H9 (cell line): Measurements from ENCODE around the gene MCCC1. TPM values are rescaled to one million over a fixed set of nuclear protein-coding genes. Genes with fewer than 3 reads are reported as not detected.

Source experiments
- DNase-seq: peaks from one replicate; pipeline ENCODE4 v3.0.0-alpha.2; 2017
- H2AFZ ChIP-seq: one replicate; pipeline ENCODE4 v1.6.1; 2013; ENCODE audit warnings: mild to moderate bottlenecking, low read length, control low read depth, moderate library complexity
- H2AK5ac ChIP-seq: 2 replicates; pipeline ENCODE4 v1.6.1; 2013; ENCODE audit warnings: low read length, control low read depth, mixed read lengths; ENCODE audit not compliant: insufficient read length
- H2BK120ac ChIP-seq: one replicate; pipeline ENCODE4 v1.6.1; 2013; ENCODE audit warnings: low read depth, mild to moderate bottlenecking, low read length, control low read depth, inconsistent platforms; ENCODE audit not compliant: poor library complexity, severe bottlenecking
- H2BK12ac ChIP-seq: 2 replicates; pipeline ENCODE4 v1.6.1; 2013; ENCODE audit warnings: low read length, control low read depth, mixed read lengths, low read depth; ENCODE audit not compliant: insufficient read length
- H2BK15ac ChIP-seq: 2 replicates; pipeline ENCODE4 v1.6.1; 2013; ENCODE audit warnings: low read depth, low read length, control low read depth
- H2BK20ac ChIP-seq: one replicate; pipeline ENCODE4 v1.6.1; 2013; ENCODE audit warnings: low read depth, mild to moderate bottlenecking, low read length, control low read depth, inconsistent platforms; ENCODE audit not compliant: poor library complexity, severe bottlenecking
- H2BK5ac ChIP-seq: 2 replicates; pipeline ENCODE4 v1.6.1; 2013; ENCODE audit warnings: low read length, control low read depth, mixed read lengths; ENCODE audit not compliant: insufficient read length
- H3K14ac ChIP-seq: 2 replicates; pipeline ENCODE4 v1.6.1; 2013; ENCODE audit warnings: low read length, control low read depth; ENCODE audit not compliant: insufficient read depth
- H3K18ac ChIP-seq: 2 replicates; pipeline ENCODE4 v1.6.1; 2013; ENCODE audit warnings: low read depth, mild to moderate bottlenecking, mixed read lengths, low read length, control low read depth; ENCODE audit not compliant: insufficient read length
- H3K23ac ChIP-seq: 2 replicates; pipeline ENCODE4 v1.6.1; 2013; ENCODE audit warnings: low read length, control low read depth, mixed read lengths, low read depth; ENCODE audit not compliant: insufficient read length
- H3K23me2 ChIP-seq: 2 replicates; pipeline ENCODE4 v1.6.1; 2013; ENCODE audit warnings: low read depth, mild to moderate bottlenecking, mixed read lengths, low read length, control low read depth; ENCODE audit not compliant: insufficient read length, poor library complexity, severe bottlenecking
- H3K27ac ChIP-seq: 2 replicates; pipeline ENCODE4 v1.5.1; 2013; ENCODE audit warnings: low read length, control low read depth, mixed read lengths, low read depth; ENCODE audit not compliant: insufficient read length
- H3K27me3 ChIP-seq: 2 replicates; pipeline ENCODE4 v1.6.1; 2013; ENCODE audit warnings: low read length, control low read depth, inconsistent platforms; ENCODE audit not compliant: insufficient read depth
- H3K4ac ChIP-seq: 2 replicates; pipeline ENCODE4 v1.6.1; 2013; ENCODE audit warnings: low read depth, mild to moderate bottlenecking, control low read depth, inconsistent platforms, low read length, moderate library complexity
- H3K4me1 ChIP-seq: 2 replicates; pipeline ENCODE4 v1.6.1; 2013; ENCODE audit warnings: low read length, control low read depth, inconsistent platforms; ENCODE audit not compliant: insufficient read depth
- H3K4me2 ChIP-seq: 2 replicates; pipeline ENCODE4 v1.6.1; 2013; ENCODE audit warnings: low read length, control low read depth, mixed read lengths; ENCODE audit not compliant: insufficient read length, insufficient read depth
- H3K56ac ChIP-seq: 2 replicates; pipeline ENCODE4 v1.6.1; 2013; ENCODE audit warnings: low read depth, mild to moderate bottlenecking, mixed read lengths, low read length, control low read depth; ENCODE audit not compliant: insufficient read length
- H3K79me1 ChIP-seq: 2 replicates; pipeline ENCODE4 v1.6.1; 2013; ENCODE audit warnings: low read depth, mild to moderate bottlenecking, moderate library complexity, low read length, control low read depth, inconsistent platforms; ENCODE audit not compliant: insufficient read depth, poor library complexity, severe bottlenecking
- H3K79me2 ChIP-seq: 2 replicates; pipeline ENCODE4 v1.6.1; 2013; ENCODE audit warnings: low read length, control low read depth, inconsistent platforms; ENCODE audit not compliant: insufficient read depth
- H3K9ac ChIP-seq: 2 replicates; pipeline ENCODE4 v1.6.1; 2013; ENCODE audit warnings: low read length, control low read depth, mixed read lengths; ENCODE audit not compliant: insufficient read length; ENCODE audit errors: extremely low read depth
- H3K9me3 ChIP-seq: one replicate; pipeline ENCODE4 v1.6.1; 2013; ENCODE audit warnings: low read depth, low read length, inconsistent platforms; ENCODE audit not compliant: control insufficient read depth
- H3T11ph ChIP-seq: one replicate; pipeline ENCODE4 v1.6.1; 2013; ENCODE audit warnings: mild to moderate bottlenecking, low read length, control low read depth, inconsistent platforms
- H4K20me1 ChIP-seq: one replicate; pipeline ENCODE4 v1.6.1; 2013; ENCODE audit not compliant: control insufficient read depth, insufficient read length, insufficient read depth
- H4K5ac ChIP-seq: 2 replicates; pipeline ENCODE4 v1.6.1; 2013; ENCODE audit warnings: low read depth, mild to moderate bottlenecking, mixed read lengths, low read length, control low read depth; ENCODE audit not compliant: insufficient read length
- H4K8ac ChIP-seq: replicated peaks from 2 replicates; pipeline ENCODE4 v1.6.1; 2013; ENCODE audit warnings: low read length, control low read depth, mixed read lengths, low read depth; ENCODE audit not compliant: insufficient read length
- H4K91ac ChIP-seq: 2 replicates; pipeline ENCODE4 v1.6.1; 2013; ENCODE audit warnings: low read depth, mild to moderate bottlenecking, moderate library complexity, mixed read lengths, low read length, control low read depth; ENCODE audit not compliant: insufficient read length
- H3K27ac Mint-ChIP-seq, 3 experiments: 2 replicates in 2 of 3; 3 replicates in 1 of 3; pipeline ENCODE4 v1.8.0; 2020 to 2021; ENCODE audit warnings: mixed read lengths in 3 of 3, mild to moderate bottlenecking in 1 of 3, moderate library complexity in 1 of 3
- H3K27me3 Mint-ChIP-seq: 2 replicates; pipeline ENCODE4 v1.8.0; 2021; ENCODE audit warnings: low read depth, mild to moderate bottlenecking, moderate library complexity, mixed read lengths
- H3K36me3 Mint-ChIP-seq, 3 experiments: 2 replicates in 2 of 3; 3 replicates in 1 of 3; pipeline ENCODE4 v1.8.0; 2020 to 2021; ENCODE audit warnings: low read depth in 3 of 3, mixed read lengths in 3 of 3; ENCODE audit not compliant: insufficient read depth in 1 of 3
- H3K4me1 Mint-ChIP-seq, 2 experiments: 2 replicates each; pipeline ENCODE4 v1.8.0; 2020; ENCODE audit warnings: mixed read lengths in 2 of 2
- H3K4me3 Mint-ChIP-seq, 2 experiments: 2 replicates in 1 of 2; 3 replicates in 1 of 2; pipeline ENCODE4 v1.8.0; 2020 to 2021; ENCODE audit warnings: mild to moderate bottlenecking in 2 of 2, mixed read lengths in 2 of 2, moderate library complexity in 1 of 2
- H3K9me3 Mint-ChIP-seq, 2 experiments: 2 replicates in 1 of 2; 3 replicates in 1 of 2; pipeline ENCODE4 v1.8.0; 2020; ENCODE audit warnings: mild to moderate bottlenecking in 2 of 2, mixed read lengths in 2 of 2, moderate library complexity in 1 of 2
- CTCF ChIP-seq: fragments of 200-600 bp; sonication (generic); conservative IDR thresholded peaks from 3 replicates; pipeline ENCODE4 v1.8.0; 2021; ENCODE audit warnings: antibody characterized with exemption, mild to moderate bottlenecking
- WGBS: extraction: QIAGEN DNeasy Blood & Tissue Kit; methylation state at CpG from one replicate; pipeline ENCODE4 v1.1.7; 2013; ENCODE audit warnings: missing lambda C conversion rate, low lambda C conversion rate, mixed read lengths; ENCODE audit not compliant: insufficient read length; ENCODE audit errors: extremely low coverage; 5-methylcytosine and 5-hydroxymethylcytosine counted together
- total RNA-seq: library from RNA; stranded (reverse); gene quantifications from 2 replicates; pipeline ENCODE4 v1.2.1, GENCODE V29; 2021

The MCCC1 gene
- total RNA-seq, 1 experiment from 2014 or later: 18.3 TPM

DNA sequence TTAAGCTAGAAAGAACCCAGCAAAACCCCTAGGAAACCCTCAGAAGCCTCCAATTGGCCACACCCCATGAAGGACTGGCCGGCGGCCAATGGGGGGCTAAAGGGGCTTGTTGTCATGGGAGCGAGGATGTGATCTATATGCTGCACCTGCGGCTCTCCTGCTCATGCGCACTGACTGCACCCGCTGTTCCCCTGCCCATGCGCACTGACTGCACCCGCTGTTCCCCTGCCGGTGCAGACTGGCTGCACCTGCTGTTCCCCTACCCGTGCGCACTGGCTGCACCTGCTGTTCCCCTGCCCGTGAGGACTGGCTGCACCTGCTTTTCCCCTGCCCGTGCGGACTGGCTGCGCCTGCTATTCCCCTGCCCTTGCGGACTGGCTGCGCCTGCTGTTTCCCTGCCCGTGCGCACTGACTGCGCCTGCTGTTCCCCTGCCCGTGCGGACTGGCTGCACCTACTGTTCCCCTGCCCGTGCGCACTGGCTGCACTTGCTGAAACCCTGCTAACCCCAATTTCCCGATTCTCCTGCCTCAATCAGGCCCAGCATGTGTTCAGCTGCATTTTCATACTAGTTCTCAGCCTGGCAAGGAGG, 16.8 kb upstream of the MCCC1 start:
- Histone ChIP-seq H3K56ac (no peak overlapping the region), H3K79me2 (no peaks in the 10 kb centered on the region), H3K27ac (no peak overlapping the region), H3K9ac (no peak overlapping the region), H3K18ac (no peak overlapping the region), H2BK5ac (no peak overlapping the region), H4K20me1 (no peaks in the 10 kb centered on the region), H3K23me2 (peaks cover 3% of the 10 kb centered on the region), H3K27me3 (peaks cover 3% of the 10 kb centered on the region; the same call in 1 of the 2 replicates), H4K91ac (no peak overlapping the region), H4K8ac (no peak overlapping the region), H3T11ph (no peak overlapping the region), H4K5ac (no peak overlapping the region), H3K4ac (no peak overlapping the region), H3K9me3 (no peaks in the 10 kb centered on the region), H3K4me2 (peak overlapping the region; percentile 69), H2AK5ac (no peak overlapping the region), H3K79me1 (no peaks in the 10 kb centered on the region), H2BK20ac (no peak overlapping the region), H2AFZ (no peak overlapping the region), H3K4me1 (peaks cover 7% of the 10 kb centered on the region; the same call in 1 of the 2 replicates), H2BK120ac (no peak overlapping the region), H3K14ac (peak overlapping the region; percentile 19; the same call in 1 of the 2 replicates), H2BK12ac (no peak overlapping the region), H2BK15ac (no peak overlapping the region), H3K23ac (no peak overlapping the region)
- Mint-ChIP-seq H3K27ac (no peak overlapping the region; a peak in 1 of 7 replicates), H3K27me3 (peaks cover 28% of the 10 kb centered on the region), H3K4me3 (peak overlapping the region; percentile 72 to 83), H3K4me1 (peaks cover 20 to 38% of the 10 kb centered on the region in 2 experiments), H3K36me3 (peaks cover 0 to 9% (median 0%) of the 10 kb centered on the region in 3 experiments; a peak in 4 of 7 replicates), H3K9me3 (peaks cover 2 to 8% of the 10 kb centered on the region in 2 experiments; a peak in 4 of 5 replicates)
- peak; percentile 98 for DNase-seq
- TF ChIP-seq CTCF: no peak
- no CpG with 5 or more reads among the region's 25 CpGs for WGBS
